NT2/D1 (cell line): ENCODE measurements around the gene ARL15.

ENCODE experiments used
- DNase-seq: peaks from one replicate; pipeline ENCODE4 v3.0.0-alpha.2; 2011; ENCODE audit warnings: low read depth, low spot score
- H3K27me3 ChIP-seq: 2 replicates; pipeline ENCODE4 v1.6.0; 2011; ENCODE audit warnings: mild to moderate bottlenecking; ENCODE audit not compliant: insufficient read length, insufficient read depth
- H3K36me3 ChIP-seq: 2 replicates; pipeline ENCODE4 v1.6.1; 2011; ENCODE audit warnings: mild to moderate bottlenecking, low read length, mixed read lengths; ENCODE audit not compliant: insufficient read depth, insufficient read length
- H3K4me1 ChIP-seq: 2 replicates; pipeline ENCODE4 v1.5.1; 2011; ENCODE audit not compliant: insufficient read depth, insufficient read length
- H3K4me3 ChIP-seq: 2 replicates; pipeline ENCODE4 v1.5.1; 2011; ENCODE audit warnings: low read depth; ENCODE audit not compliant: insufficient read length
- H3K9ac ChIP-seq: 2 replicates; pipeline ENCODE4 v1.6.0; 2011; ENCODE audit warnings: low read depth; ENCODE audit not compliant: insufficient read length
- H3K9me3 ChIP-seq: 2 replicates; pipeline ENCODE4 v1.5.1; 2011; ENCODE audit warnings: mild to moderate bottlenecking, low read length; ENCODE audit not compliant: insufficient read depth
- SUZ12 ChIP-seq: IDR thresholded peaks from 2 replicates; pipeline ENCODE4 v1.6.1; 2011; ENCODE audit not compliant: insufficient read length, insufficient read depth; ENCODE audit errors: extremely low read depth
- YY1 ChIP-seq: IDR thresholded peaks from 2 replicates; pipeline ENCODE4 v1.6.1; 2011; ENCODE audit not compliant: insufficient read length, insufficient read depth
- ZNF274 ChIP-seq: IDR thresholded peaks from 2 replicates; pipeline ENCODE4 v1.6.1; 2011; ENCODE audit warnings: mild to moderate bottlenecking, low read depth, low read length

ARL15 gene

DNA sequence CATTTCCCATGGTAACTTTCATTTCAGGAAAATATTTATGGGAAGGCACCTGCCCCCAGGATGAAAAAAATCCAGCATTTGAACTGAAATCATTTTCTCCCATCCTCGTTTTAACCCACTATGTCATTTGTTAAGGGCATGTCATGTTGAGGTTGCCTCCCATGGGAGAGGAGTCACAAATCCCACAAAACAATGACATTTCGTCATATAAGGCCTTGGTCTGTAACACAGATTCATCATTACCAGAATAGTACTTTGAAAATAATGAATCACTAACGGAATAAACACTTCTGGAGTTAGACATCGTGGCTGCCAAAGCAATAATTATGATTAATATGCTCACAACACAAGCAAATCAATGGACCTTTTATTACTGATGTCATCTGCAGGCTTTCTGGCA is 475.9 kb downstream of the ARL15 start:
- Histone ChIP-seq H3K9ac (no peak overlapping the region), H3K4me1 (no peaks in the 10 kb centered on the region), H3K36me3 (no peaks in the 10 kb centered on the region), H3K4me3 (no peak overlapping the region), H3K9me3 (peaks cover 8% of the 10 kb centered on the region; the same call in 1 of the 2 replicates), H3K27me3 (no peaks in the 10 kb centered on the region)
- no peak for DNase-seq
- TF ChIP-seq YY1, result no peak
- no peak for TF ChIP-seq SUZ12
- TF ChIP-seq ZNF274, result no peak
